ENCODE measurements around the gene FARS2.

- TF ChIP-seq POLR2A (IDR thresholded peaks at IDR 0.05; ENCODE audit: low read depth, low read length) (no peak), MYC (IDR thresholded peaks at IDR 0.05; ENCODE audit: low read depth, low read length) (no peak), CTCF (IDR thresholded peaks at IDR 0.05; ENCODE audit: extremely low read depth in 1 of 2, insufficient read depth in 1 of 2, low read depth in 1 of 2, low read length in 2 of 2) (no peak), JUN (IDR thresholded peaks at IDR 0.05; ENCODE audit: borderline replicate concordance, insufficient read depth, insufficient read length, low read depth) (no peak), EZH2 (IDR thresholded peaks at IDR 0.05; ENCODE audit: borderline replicate concordance, low read depth, low read length, severe bottlenecking) (no peak), MAX (IDR thresholded peaks at IDR 0.05; ENCODE audit: insufficient read depth, insufficient read length) (no peak), POLR2AphosphoS5 (IDR thresholded peaks at IDR 0.05; ENCODE audit: insufficient read depth, low read depth, low read length) (no peak), FOS (IDR thresholded peaks at IDR 0.05; ENCODE audit: borderline replicate concordance, insufficient read depth, low read length) (no peak), GATA2 (IDR thresholded peaks at IDR 0.05; ENCODE audit: insufficient read depth, insufficient read length, low read depth, low read length) (no peak)
Measured at GRCh38 chr6:5278565-5279120, 17.3 kb downstream of the FARS2 start.
